Renal cortical epithelial cell (primary cell): ENCODE results near the gene UMODL1. TPM values are rescaled to one million over a fixed set of nuclear protein-coding genes. Genes with fewer than 3 reads are reported as not detected.
"Not testable (repeated sequence)": the region's sequence is repeated elsewhere in the genome, so short reads cannot be mapped to it uniquely, and the experiment has no call there.

Experiments used
- DNase-seq: peaks from one replicate; pipeline ENCODE4 v3.0.0-alpha.2; 2011; ENCODE audit warnings: low read depth
- total RNA-seq: library from RNA; depleted of rRNA; stranded (reverse); fragments of >200 nt; gene quantifications from 2 replicates; pipeline ENCODE4 v1.2.3, GENCODE V29; 2014

UMODL1 gene
- total RNA-seq, 1 donor from 2014 or later = not detected

DNA sequence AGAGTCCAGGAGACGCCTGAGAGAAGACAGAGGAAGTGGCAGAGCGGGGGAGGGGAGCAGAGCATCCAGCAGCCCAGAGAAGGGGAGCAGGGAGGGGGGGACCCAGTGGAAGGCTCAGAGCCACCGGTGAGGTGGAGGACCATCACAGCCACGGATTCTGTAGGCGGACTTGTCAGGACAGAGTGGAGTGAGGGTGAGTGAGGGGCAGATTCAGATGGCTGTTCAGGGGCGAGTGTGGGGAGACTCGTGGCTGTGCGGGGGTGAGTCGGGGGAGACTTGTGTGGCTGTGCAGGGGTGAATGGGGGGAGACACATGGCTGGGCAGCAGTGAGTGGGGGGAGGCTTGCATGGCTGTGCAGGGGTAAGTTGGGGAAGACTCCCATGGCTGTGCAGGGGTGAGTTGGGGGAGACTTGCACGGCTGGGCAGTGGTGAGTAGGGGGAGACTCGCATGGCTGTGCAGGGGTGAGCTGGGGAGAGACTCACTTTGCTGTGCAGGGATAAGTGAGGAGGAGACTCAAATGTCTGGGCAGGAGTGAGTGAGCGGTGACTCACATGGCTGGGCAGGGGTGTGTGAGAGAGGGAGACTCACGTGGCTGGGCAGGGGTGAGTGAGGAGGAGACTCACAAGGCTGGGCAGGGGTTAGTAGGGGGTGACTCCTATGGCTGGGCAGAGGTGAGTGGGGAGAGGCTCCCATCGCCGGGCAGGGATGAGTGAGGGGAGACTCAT, 91.0 kb downstream of the UMODL1 start:
- DNase-seq = no peak

DNA sequence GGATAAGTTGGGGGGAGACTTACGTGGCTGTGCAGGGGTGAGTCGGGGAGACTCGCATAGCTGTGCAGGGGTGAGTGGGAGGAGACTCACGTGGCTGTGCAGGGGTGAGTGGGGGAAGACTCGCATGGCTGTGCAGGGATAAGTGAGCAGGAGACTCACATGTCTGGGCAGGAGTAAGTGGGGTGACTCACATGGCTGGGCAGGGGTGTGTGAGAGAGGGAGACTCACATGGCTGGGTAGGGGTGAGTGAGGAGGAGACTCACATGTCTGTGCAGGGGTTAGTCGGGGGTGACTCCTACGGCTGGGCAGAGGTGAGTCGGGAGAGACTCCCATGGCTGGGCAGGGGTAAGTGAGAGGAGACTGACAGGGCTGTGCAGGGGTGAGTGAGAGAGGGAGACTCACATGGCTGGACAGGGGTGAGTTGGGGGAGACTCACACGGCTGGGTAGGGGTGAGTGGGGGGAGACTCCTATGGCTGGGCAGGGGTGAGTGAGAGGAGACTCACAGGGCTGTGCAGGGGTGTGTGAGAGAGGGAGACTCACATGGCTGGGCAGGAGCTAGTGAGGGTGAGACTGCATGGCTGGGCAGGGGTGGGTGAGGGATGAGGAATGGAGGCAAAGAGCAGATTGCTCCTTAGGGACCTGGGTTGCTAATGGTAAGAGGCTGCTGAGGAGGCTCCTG, 91.9 kb downstream of the UMODL1 start:
- no peak for DNase-seq

DNA sequence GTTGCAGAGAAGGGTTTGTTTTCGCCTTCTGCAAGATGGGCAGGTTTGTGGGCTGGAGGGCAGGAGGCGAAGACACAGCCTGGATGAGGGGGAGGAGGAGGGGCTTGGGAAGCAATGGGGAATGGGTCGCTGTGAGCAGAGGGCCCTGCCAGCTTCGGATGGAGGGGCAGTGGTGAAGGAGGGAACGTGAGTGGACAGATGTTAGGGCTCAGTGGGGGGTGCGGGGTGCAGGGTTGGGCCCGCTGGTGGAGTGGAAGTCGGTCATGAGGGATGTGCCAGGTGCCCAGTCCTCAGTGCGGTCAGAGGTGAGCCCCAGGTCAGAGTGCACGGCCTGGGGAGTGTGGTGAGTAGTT, 92.4 kb downstream of the UMODL1 start:
- DNase-seq = no peak

DNA sequence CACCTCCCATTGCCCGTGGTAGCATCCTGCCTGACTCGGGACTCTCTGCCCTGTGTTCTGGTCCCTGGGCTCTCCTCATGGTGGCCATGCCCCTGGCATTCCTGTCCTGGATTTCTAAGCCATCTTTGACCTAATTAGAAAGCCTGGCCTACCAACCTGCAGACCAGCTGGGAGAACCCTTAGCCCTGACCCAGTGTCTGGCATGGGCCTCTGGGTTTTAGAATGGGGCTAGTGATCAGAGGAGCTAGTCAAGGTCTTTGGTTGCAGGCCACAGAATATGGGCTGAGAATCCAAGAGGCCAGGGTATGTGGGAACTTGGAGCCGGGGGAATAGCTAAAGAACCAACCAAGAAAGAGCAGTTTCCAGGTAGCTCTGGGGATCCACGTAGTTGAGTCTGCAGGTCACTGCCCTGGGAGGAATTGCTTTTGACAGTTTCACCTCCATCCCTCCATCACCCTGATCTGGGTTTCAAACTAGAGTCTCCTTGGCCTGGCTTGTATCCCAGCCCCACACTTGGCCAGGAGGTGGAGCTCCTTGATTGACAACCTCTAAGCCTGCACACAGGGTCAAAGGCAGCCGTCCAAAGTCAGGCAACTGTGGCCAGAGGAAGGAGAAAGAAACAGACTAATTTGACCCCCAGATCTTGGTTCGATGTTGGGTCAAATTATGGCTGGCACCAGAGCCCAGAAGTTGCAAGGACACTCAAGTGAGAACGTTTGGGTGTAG, 93.1 kb downstream of the UMODL1 start:
- DNase-seq = no peak

DNA sequence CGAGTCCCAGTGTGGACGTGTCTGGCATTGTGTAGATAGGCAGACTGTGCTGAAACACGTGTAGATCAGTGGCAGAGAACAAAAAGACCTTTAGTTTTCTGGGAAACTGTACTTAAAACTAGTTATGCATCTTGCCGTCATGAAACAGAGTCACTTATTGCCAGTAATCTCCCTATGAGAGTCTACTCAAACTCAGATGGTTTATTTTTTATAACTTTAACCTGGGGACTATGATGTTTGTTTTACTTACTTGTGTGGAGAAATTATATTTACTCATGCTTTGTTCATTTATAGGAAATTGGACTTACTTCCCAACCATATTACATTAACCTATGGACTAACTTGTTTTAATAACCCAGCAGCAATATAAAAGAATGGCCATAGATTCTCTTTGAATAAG, 93.7 kb downstream of the UMODL1 start:
- DNase-seq = no peak

DNA sequence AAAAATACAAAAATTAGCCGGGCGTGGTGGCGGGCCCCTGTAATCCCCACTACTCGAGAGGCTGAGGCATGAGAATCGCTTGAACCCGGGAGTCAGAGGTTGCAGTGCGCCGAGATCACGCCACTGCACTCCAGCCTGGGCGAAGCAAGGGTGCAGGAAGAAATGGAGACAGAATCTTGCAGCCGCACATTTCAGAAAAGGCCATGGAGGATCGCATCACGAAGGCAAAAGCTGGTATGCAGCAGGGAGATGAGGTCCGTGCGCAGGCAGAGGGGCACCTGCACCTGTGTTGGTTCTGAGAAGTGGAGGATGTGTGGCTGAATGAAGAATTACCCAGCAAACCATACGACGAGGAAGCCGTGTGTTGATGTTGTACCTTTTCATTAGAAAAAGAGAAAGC, 94.8 kb downstream of the UMODL1 start:
- DNase-seq = no peak

DNA sequence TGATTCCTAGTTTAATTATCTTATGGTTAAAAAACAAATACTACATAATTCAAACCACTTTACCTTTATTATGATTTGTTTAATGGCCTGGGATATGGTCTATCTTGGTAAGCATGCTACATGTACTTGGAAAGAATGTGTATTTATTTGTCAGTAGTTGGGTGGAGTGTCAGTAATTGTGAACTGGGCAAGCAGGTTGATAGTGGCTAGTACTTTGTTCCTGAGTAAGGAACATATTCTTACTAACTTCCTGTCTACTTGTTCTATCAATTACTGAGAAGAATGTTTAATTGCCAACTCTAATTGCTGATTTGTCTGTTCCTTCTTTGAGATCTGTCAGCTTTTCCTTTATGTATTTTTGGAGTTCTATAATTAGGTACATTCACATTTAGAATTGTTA, 98.6 kb downstream of the UMODL1 start:
- no peak for DNase-seq

DNA sequence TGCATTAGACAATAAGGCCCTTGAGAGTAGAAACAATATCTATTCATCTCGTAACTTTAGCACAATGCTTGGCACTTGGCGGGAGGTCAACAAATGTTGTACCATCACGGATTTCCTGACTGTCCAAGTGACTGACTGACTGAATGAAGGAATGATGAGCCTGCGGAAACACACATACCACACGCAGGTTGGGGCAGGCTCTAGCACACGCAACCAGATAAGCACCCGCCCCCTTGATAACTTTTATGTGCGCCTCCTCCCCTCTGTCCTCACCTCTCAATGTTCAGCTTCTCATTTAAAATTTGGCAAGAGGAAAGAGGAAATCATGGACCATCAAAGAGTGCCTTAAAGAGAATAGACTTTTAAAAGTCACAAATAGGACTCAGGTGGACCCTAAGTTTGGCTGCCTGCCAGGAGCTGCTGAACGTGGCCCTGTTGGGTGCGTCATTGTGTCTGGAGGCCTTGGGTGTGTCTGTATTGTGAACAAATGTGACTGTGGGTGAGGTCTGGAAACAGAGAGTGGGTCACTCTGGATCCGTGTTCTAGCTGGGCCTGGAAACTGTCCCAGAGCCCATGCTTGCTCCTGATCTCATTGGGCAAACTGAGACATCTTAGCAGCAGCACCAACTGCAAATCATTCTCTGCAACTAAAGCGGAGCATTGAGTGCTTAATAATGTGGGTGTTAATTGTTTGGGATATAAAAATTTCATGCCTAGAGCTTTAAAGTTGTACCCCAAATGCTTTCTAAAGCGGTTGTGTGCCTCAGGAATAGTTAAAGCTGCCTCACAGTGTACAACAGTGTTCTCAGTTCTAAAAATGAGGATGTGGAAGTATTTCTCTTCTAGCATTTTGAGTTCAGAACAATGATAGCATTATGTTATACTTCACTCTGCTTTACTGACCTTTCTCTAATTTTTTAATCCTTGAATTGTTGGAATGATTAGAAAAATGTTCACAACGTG, 100.3 kb downstream of the UMODL1 start:
- no peak for DNase-seq

DNA sequence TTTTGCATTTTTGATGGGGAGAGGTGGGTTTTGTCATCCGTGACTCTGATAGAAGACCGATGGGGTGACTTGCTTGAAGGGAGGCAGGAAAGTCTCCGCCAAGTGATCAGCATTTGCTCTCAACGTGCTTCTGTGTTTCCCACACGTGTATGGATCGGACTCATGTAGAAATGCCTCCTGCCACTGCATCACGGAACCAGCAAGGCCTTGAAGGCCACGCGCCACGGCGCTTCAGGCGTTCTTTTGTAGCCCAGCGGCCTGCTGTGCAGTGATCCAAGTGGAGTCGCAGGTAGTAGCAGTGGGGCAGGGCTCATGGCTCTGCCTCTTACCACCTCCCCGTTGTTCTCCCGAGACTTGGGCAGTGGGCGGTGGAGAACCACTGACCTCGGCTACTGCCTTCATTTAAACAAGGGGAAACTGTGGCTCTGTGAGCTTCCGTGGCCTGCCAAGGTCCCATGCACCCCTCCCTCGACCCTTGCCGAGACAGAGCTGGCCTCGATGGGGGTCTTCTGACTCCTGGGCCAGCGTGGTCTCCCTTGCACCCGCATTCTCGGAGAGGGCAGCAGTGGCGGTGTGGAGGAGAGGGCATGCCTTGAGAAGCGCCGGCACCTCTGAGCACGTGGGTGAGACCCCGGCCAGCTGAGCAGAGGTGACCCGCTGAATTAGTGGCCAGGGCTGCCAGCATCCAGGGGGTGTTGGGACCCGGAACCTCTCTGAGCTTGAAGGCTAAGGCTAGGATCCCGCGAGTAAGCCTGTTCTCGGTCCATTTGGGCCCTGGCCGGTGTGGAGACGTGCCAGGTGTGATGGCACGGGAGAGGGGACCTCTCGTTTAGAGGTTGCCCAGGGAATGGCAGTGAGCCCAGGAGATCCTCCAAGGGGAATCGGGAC, 101.7 kb downstream of the UMODL1 start:
- DNase-seq = no peak

DNA sequence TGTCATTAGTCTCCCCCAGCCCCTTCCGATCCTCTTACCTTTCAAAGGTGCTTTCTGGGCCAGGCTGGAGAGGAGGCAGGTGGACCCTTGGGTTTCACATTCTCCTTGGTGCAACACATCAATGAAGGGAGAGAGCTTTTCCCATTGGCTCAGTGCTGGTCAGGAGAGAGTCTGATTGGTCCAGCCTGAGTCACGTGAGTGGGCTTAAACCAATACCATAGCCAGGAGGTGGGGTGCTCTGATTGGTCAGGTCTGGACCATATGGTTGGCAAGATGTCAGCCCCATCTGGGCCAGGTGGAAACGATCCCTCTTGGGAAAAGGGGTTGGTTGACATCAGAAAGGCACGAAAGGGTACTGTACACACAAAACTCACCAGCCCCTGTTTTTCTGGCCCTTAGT, 103.1 kb downstream of the UMODL1 start:
- DNase-seq = no peak

DNA sequence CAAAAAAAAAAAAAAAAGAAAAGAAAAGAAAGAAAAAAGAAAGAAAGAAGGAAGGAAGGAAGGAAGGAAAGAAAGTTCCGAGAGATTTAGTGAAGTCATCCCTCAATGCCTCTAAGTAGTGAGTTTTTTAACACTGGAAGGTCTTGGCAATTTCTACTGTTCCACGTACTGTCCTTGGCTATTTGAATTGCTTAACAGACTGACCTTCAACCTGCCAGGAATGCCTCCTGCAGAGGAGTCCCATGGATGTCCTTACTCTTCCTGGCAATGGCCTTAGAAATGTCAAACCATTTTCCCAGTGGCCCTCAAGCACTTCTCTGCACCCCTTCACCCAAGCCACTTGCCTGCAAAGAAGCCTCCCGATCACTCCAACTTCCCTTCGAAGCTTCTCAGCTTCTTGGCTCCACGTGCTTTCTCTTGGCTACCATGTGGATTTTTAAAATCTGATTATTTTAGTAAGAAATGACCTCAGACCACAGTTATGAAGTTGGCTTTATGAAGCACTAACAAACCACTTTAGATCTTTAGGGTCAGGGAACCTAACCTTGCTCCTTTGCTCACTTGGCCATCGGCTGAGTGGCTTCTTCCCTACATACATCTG, 104.1 kb downstream of the UMODL1 start:
- DNase-seq = no peak

DNA sequence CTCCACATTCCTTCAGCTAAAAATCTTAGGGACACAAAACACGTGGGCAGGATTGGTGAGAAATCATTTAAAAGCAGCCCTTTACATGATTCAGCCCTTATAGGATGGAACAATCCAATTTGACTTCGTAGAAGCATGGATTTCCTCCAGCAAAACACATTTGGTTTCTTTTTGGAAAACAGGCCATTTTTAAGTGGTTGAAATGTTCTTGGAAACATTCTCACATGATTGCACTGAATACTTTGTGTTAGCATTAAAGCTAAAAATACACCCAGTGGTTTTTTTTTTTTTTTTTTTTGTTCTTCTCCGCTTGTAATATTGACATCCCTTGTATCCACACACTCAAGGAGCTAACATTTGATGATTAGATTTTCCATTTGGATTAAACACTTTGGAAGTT, 105.7 kb downstream of the UMODL1 start:
- no peak for DNase-seq

DNA sequence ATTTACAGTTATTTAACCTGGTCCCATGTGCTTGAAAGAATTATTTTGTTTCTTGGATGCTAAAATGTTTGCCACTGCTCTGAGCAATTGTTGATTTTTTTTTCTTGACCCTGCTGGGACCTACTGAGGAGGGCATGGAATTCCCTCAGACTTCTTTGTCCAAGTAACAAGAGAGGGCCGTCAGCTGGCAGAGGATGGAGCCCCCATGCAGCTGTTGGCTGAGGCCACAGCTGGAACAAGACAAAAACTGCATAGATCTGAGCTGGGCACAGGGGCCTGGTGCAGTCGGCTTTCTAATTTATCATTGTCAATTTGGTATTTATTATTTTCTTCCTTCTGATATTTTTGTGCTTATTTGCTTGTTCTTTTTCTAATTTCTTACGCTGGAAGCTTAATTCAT, 108.2 kb downstream of the UMODL1 start:
- no peak for DNase-seq

DNA sequence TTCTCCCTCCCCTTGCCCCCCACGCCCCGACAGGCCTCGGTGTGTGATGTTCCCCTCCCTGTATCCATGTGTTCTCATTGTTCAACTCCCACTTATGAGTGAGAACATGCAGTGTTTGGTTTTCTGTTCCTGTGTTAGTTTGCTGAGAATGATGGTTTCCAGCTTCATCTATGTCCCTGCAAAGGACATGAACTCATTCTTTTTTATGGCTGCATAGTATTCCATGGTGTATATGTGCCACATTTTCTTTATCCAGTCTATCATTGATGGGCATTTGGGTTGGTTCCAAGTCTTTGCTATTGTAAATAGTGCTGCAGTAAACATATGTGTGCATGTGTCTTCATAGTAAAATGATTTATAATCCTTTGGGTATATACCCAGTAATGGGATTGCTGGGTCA, 108.9 kb downstream of the UMODL1 start:
- DNase-seq = not testable (repeated sequence)

DNA sequence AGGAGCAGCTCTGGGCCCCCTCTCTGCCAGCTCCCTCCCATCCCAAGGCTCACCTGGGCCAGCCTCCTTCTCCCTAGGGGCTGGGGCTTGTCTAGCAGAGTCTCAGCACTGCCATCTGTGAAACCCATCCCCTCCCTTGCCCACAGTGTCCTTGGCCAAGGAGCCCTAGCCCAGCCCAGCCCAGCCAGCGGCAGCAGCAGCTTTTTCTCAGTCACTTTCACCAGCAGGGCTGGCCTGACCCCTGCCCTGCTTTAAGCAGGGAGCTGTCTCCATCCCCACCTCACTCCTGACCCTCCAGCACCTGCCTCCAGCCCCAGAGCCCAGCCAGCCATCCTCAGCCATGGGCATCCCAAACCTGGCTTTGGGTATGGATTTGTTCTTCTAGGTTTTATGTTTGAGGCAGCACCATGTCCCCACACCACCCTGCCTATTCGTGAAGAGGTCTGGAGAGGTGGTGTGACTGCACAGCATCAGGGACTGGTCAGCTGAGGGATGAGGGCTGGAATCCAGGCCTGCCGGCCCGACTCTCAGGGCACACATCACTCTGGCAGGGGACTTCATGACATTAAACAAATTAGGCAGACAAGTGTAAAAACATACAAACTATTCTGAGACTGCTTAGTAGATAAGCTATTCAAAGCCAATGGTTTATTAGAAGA, 111.7 kb downstream of the UMODL1 start:
- no peak for DNase-seq

DNA sequence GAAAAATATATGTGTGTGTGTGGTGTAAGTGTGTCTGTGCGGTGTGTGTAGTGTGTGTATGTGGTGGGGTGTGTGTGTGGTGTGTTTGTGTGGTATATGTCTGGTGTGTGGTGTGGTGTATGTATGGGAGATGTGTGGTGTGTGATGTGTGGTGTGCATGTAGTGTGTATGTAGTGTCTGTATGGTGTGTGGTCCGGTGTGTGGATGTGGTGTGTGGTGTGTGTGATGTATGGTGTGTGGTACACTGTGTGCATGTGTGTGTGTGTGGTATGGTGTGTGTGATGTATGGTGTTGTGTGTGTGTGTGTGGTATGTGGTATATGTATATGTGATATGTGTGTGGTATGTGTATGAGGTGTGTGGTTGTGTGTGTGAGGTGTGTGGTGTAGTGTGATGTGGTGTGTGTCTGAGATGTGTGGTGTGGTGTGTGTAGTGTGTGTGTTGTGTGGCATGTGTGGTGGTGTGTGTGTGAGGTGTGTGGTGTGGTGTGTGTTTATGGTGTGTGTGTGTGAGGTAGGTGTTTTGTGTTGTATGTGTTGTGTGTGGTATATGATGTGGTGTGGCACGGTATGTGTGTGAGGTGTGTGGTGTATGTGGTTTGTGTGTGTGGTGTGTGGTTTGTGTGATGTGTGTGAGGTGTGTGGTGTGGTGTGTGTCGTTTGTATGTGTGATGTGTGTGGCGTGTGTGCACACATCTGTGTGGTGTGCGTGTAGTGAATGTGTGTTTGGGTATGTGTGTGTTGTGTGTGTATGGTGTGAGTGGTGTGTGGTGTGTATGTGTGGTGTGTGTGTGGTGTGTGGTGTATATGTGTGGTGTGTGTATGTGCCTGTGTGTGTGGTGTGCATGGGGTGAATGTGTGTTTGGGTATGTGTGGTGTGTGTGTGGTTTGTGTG, 112.5 kb downstream of the UMODL1 start:
- no peak for DNase-seq

DNA sequence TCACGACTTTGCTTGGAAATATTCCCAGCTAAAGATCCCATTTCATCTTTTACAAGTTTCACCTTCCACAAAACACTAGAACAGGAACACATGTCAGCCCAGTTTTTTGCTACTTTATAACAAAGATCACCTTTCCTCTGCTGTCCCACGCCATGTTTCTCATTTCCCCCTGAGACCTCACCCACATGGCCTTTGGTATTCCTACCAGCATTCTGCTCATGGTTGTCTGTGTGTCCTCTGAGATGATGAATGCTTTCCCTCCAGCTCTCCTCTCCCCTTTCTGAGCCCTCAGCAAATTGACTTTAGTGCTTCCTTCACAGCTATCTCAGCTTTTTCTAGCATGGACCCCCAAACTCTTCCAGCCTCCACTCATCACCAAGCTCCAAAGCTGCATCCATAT, 115.5 kb downstream of the UMODL1 start:
- DNase-seq = no peak

DNA sequence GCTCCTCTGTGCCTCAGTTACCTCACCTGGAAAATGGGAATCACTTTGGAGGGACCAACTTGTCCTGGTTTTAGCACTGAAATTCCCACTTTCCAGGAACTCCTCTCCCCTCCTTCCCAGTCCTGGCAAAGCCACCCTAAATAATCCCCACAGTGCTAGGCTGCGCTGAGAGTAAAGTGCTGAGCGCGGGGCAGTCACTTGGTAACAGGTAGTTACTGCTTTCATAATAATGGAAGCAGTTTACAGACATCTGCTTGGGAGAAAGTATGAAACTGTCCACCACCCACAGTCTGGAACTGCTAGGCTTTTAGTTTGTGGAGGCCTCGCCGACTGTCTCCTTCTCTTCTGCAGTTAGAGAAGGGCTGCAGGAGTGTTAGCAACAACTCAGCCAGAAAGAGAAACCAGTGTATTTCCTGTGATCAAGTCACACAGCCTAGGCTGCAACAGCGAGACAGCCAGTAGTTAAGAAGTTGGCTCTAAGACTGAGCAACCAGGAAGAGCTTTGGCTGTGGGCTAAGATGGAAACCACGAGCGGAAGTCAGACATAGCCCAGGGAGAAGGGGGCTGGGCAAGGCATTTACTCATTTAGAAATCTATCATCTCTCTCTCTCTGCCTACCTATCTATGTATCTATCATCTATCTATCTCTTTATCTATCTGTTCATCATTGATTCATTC, 117.0 kb downstream of the UMODL1 start:
- no peak for DNase-seq
